ENCODE measurements around the gene LRP5.

GRCh38 chr11:68442433-68442832, 130.0 kb downstream of the LRP5 start:
- no peak for TF ChIP-seq CTCF (IDR thresholded peaks at IDR 0.05)
- TF ChIP-seq POLR2A (IDR thresholded peaks at IDR 0.05) = no peak
- no peak for TF ChIP-seq POLR2AphosphoS5 (IDR thresholded peaks at IDR 0.05)
